CD14-positive monocyte (primary cell): Measurements from ENCODE around the gene CLDND1. TPM values are rescaled to one million over a fixed set of nuclear protein-coding genes. Genes with fewer than 3 reads are reported as not detected.

Experiments
- DNase-seq, 3 donors: peaks; one replicate each; pipeline ENCODE4 v3.0.0-alpha.2; 2011 to 2022
- H2AFZ ChIP-seq: 2 replicates; pipeline ENCODE4 v1.6.0; 2012; ENCODE audit warnings: mild to moderate bottlenecking, low read depth, low read length, inconsistent platforms; ENCODE audit not compliant: insufficient read depth, poor library complexity, severe bottlenecking
- H3K27ac ChIP-seq, 2 donors: 1 replicate in 1 of 2; 2 replicates in 1 of 2; pipeline ENCODE4 v1.5.1; 2012 to 2013; ENCODE audit warnings: low read length in 2 of 2, control low read depth in 1 of 2, inconsistent platforms in 1 of 2, low read depth in 1 of 2, mild to moderate bottlenecking in 1 of 2
- H3K27me3 ChIP-seq, 2 donors: one replicate each; pipeline versions ENCODE4 v1.6.0 to v1.6.1; 2011 to 2013; ENCODE audit warnings: low read length in 2 of 2; ENCODE audit not compliant: control insufficient read depth in 2 of 2, insufficient read depth in 2 of 2
- H3K36me3 ChIP-seq, 2 donors: replicated peaks in 1 of 2; 1 replicate in 1 of 2; 2 replicates in 1 of 2; pipeline versions ENCODE4 v1.5.1 to v1.6.1; 2012 to 2013; ENCODE audit warnings: low read length in 2 of 2, control low read depth in 1 of 2, inconsistent platforms in 1 of 2, mild to moderate bottlenecking in 1 of 2; ENCODE audit not compliant: insufficient read depth in 2 of 2, control insufficient read depth in 1 of 2
- H3K4me1 ChIP-seq, 2 donors: 1 replicate in 1 of 2; 2 replicates in 1 of 2; pipeline versions ENCODE4 v1.5.1 to v1.6.1; 2012 to 2013; ENCODE audit warnings: low read length in 2 of 2, control low read depth in 1 of 2, inconsistent platforms in 1 of 2, mild to moderate bottlenecking in 1 of 2, moderate library complexity in 1 of 2; ENCODE audit not compliant: insufficient read depth in 2 of 2, control insufficient read depth in 1 of 2
- H3K4me2 ChIP-seq: replicated peaks from 2 replicates; pipeline ENCODE3; 2012; ENCODE audit warnings: low read length, moderate library complexity, mild to moderate bottlenecking; ENCODE audit not compliant: poor library complexity, severe bottlenecking; ENCODE audit errors: extremely low read depth
- H3K4me3 ChIP-seq, 3 experiments: fragments of 200-600 bp in 1 of 3; sonication (generic) in 1 of 3; replicated peaks in 1 of 3; 1 replicate in 2 of 3; 2 replicates in 1 of 3; pipeline ENCODE4 v1.5.1; 2011 to 2013; ENCODE audit warnings: low read length in 3 of 3, mild to moderate bottlenecking in 3 of 3, control low read depth in 2 of 3, low read depth in 2 of 3, inconsistent platforms in 1 of 3, moderate library complexity in 1 of 3
- H3K79me2 ChIP-seq: 2 replicates; pipeline ENCODE4 v1.6.0; 2012; ENCODE audit warnings: mild to moderate bottlenecking, control low read depth, inconsistent platforms, low read length, moderate library complexity; ENCODE audit not compliant: insufficient read depth
- H3K9ac ChIP-seq: 2 replicates; pipeline ENCODE4 v1.6.0; 2017; ENCODE audit warnings: low read length, mild to moderate bottlenecking; ENCODE audit not compliant: insufficient read depth, poor library complexity, severe bottlenecking
- H3K9me3 ChIP-seq, 2 donors: replicated peaks in 1 of 2; 1 replicate in 1 of 2; 2 replicates in 1 of 2; pipeline versions ENCODE4 v1.5.1 to v1.6.1; 2012 to 2013; ENCODE audit warnings: low read length in 2 of 2, control low read depth in 1 of 2; ENCODE audit not compliant: control insufficient read depth in 1 of 2, insufficient read depth in 1 of 2
- H4K20me1 ChIP-seq: 2 replicates; pipeline ENCODE4 v1.6.0; 2012; ENCODE audit warnings: mild to moderate bottlenecking, low read length, control low read depth, moderate library complexity; ENCODE audit not compliant: insufficient read depth
- H3K27ac Mint-ChIP-seq, 7 donors: one replicate each; pipeline ENCODE4 v1.8.0; 2020; ENCODE audit warnings: mild to moderate bottlenecking in 7 of 7, mixed read lengths in 7 of 7, moderate library complexity in 6 of 7, inconsistent platforms in 2 of 7
- H3K27me3 Mint-ChIP-seq, 3 donors: one replicate each; pipeline ENCODE4 v1.8.0; 2021 to 2022; ENCODE audit warnings: low read depth in 3 of 3, mild to moderate bottlenecking in 3 of 3, mixed read lengths in 3 of 3, moderate library complexity in 3 of 3, inconsistent platforms in 1 of 3
- H3K36me3 Mint-ChIP-seq, 2 donors: one replicate each; pipeline ENCODE4 v1.8.0; 2020; ENCODE audit warnings: mixed read lengths in 2 of 2, inconsistent platforms in 1 of 2, mild to moderate bottlenecking in 1 of 2
- H3K4me1 Mint-ChIP-seq: one replicate; pipeline ENCODE4 v1.8.0; 2020; ENCODE audit warnings: mild to moderate bottlenecking, mixed read lengths
- H3K4me3 Mint-ChIP-seq, 2 donors: one replicate each; pipeline ENCODE4 v1.8.0; 2020; ENCODE audit warnings: mild to moderate bottlenecking in 2 of 2, mixed read lengths in 2 of 2, moderate library complexity in 1 of 2
- H3K9me3 Mint-ChIP-seq, 7 donors: one replicate each; pipeline ENCODE4 v1.8.0; 2020 to 2022; ENCODE audit warnings: mixed read lengths in 7 of 7, mild to moderate bottlenecking in 6 of 7, moderate library complexity in 6 of 7, inconsistent platforms in 2 of 7
- WGBS: methylation state at CpG from one replicate; pipeline ENCODE4 v1.1.5; 2013; ENCODE audit warnings: missing lambda C conversion rate; ENCODE audit not compliant: insufficient coverage; 5-methylcytosine and 5-hydroxymethylcytosine counted together
- intact Hi-C, 2 donors: fragments of 100-400 bp; cut with micrococcal nuclease; formaldehyde crosslinking; loops; one replicate each; pipeline versions ENCODE4 v1.15.0 to v1.15.1; 2023
- polyA plus RNA-seq, 3 donors: library from polyadenylated mRNA; depleted of rRNA in 1 of 3; unstranded in 2 of 3; stranded (reverse) in 1 of 3; fragments of 300-500 nt in 2 of 3; fragments of >200 nt in 1 of 3; fragmentation: Illumina TruSeq in 2 of 3; gene quantifications; 1 replicate in 2 of 3; 2 replicates in 1 of 3; pipeline ENCODE4 v1.2.3, GENCODE V29; 2012 to 2021
- TF ChIP-seq, protein P1 (sequence below): fragments of 200-600 bp; IDR thresholded peaks from one replicate; pipeline ENCODE4 v1.8.0; 2022; ENCODE audit warnings: antibody characterized with exemption, mild to moderate bottlenecking

CLDND1 gene
- polyA plus RNA-seq, 3 donors = 65.3 to 91.8 (median 76.0) TPM

DNA sequence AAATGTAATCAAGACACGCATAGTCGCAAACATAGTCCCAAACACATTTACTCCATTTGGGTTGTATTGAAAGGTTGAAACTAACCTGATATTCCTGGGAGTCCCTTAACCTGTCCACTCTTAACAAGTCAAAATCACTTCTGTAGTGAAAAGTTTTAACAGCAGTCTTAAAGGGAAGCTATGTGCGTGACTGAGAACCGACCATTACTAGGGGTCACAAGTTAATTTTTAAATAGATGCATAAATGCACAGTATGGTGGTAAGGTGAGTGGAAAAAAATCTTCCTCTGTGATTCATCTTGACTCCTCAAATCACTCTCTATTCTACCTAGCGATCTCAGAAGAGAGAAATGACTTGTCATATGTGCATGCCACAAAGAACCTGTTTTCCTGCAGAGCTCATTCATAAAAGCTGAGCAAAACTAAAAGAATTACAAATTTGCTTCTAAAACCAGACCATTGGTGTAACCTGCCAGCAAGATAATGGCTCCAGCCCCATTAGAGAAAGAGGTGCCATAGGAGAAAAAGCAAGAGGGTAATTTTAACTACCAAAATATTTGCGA lies 13.8 kb upstream of the CLDND1 start:
- H3K4me3 Mint-ChIP-seq = no peak overlapping the region
- H3K27me3 Mint-ChIP-seq = peaks cover 0 to 13% (median 0%) of the 10 kb centered on the region in 3 donors
- H3K9me3 Mint-ChIP-seq = no peaks in the 10 kb centered on the region
- Histone ChIP-seq H2AFZ (no peak overlapping the region), H3K4me1 (peaks cover 0 to 9% of the 10 kb centered on the region in 2 donors), H3K27me3 (peaks cover 0 to 3% of the 10 kb centered on the region in 2 donors), H3K36me3 (no peaks in the 10 kb centered on the region), H3K27ac (no peak overlapping the region), H3K9me3 (no peaks in the 10 kb centered on the region), H3K4me2 (no peak overlapping the region), H3K4me3 (no peak overlapping the region), H4K20me1 (no peaks in the 10 kb centered on the region), H3K79me2 (no peaks in the 10 kb centered on the region), H3K9ac (no peak overlapping the region)
- intact Hi-C loops = no loop called here
- TF ChIP-seq, protein P1, sequence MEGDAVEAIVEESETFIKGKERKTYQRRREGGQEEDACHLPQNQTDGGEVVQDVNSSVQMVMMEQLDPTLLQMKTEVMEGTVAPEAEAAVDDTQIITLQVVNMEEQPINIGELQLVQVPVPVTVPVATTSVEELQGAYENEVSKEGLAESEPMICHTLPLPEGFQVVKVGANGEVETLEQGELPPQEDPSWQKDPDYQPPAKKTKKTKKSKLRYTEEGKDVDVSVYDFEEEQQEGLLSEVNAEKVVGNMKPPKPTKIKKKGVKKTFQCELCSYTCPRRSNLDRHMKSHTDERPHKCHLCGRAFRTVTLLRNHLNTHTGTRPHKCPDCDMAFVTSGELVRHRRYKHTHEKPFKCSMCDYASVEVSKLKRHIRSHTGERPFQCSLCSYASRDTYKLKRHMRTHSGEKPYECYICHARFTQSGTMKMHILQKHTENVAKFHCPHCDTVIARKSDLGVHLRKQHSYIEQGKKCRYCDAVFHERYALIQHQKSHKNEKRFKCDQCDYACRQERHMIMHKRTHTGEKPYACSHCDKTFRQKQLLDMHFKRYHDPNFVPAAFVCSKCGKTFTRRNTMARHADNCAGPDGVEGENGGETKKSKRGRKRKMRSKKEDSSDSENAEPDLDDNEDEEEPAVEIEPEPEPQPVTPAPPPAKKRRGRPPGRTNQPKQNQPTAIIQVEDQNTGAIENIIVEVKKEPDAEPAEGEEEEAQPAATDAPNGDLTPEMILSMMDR = no peak
- H3K27ac Mint-ChIP-seq = no peak overlapping the region
- peaks cover 14% of the 10 kb centered on the region for H3K4me1 Mint-ChIP-seq
- 67% methylated on average over 1 of the region's 6 CpGs for WGBS
- no peak for DNase-seq
- H3K36me3 Mint-ChIP-seq = no peaks in the 10 kb centered on the region

DNA sequence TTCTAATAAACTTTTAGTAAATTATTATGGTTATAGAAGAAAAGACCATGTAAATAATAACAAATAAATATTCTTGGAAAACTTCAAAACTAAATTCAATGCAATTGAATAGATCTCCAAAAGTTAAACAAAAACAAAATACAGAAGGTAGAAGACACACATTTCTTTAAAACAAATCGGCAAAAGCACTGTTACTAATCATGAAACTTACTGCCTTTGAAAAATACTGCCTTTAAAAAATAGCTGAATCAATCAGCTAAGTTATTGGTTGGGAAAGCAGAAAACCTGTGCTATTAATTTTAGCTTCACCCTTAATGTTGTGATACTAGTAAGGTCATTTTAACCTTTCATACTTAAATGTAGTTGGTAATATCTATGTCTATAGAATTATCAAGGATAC lies 12.0 kb upstream of the CLDND1 start:
- H3K9me3 Mint-ChIP-seq = no peaks in the 10 kb centered on the region
- intact Hi-C loops = no loop called here

More for the DNA sequence above, 12.0 kb upstream of the CLDND1 start:
- Histone ChIP-seq H3K27ac (no peak overlapping the region), H3K4me1 (no peaks in the 10 kb centered on the region), H3K9ac (no peak overlapping the region), H3K4me2 (no peak overlapping the region), H4K20me1 (no peaks in the 10 kb centered on the region), H3K9me3 (no peaks in the 10 kb centered on the region), H3K79me2 (no peaks in the 10 kb centered on the region), H3K4me3 (no peak overlapping the region), H2AFZ (no peak overlapping the region), H3K27me3 (peaks cover 0 to 3% of the 10 kb centered on the region in 2 donors), H3K36me3 (no peaks in the 10 kb centered on the region)
- Mint-ChIP-seq H3K27ac (no peak overlapping the region), H3K27me3 (peaks cover 0 to 18% (median 0%) of the 10 kb centered on the region in 3 donors), H3K36me3 (no peaks in the 10 kb centered on the region), H3K4me1 (peaks cover 9% of the 10 kb centered on the region), H3K4me3 (no peak overlapping the region)
- WGBS = no CpG with 5 or more reads among the region's 1 CpG
- DNase-seq = no peak
- TF ChIP-seq, protein P1 = no peak
